ENCODE data around the gene RUSC1. TPM values are rescaled to one million over a fixed set of nuclear protein-coding genes. Genes with fewer than 3 reads are reported as not detected.

The RUSC1 gene

Small RNA genes lying within 50 kb of the gene (small RNA-seq; reads per million reads assigned to genes)
- not detected for gene RNU6-106P
